GM12892 (cell line): ENCODE results near the gene BRPF1. TPM values are rescaled to one million over a fixed set of nuclear protein-coding genes. Genes with fewer than 3 reads are reported as not detected.

Experiments used
- DNase-seq: peaks from one replicate; pipeline ENCODE4 v3.0.0; 2011; ENCODE audit not compliant: insufficient read length
- FAIRE-seq: peaks from 2 replicates; lab custom pipeline; 2011; peaks lifted over from hg19 to GRCh38; lab: Jason Lieb, UNC
- POLR2A ChIP-seq: IDR thresholded peaks from 2 replicates; pipeline ENCODE4 v1.6.1; 2011; ENCODE audit warnings: low read depth, low read length, control low read depth
- POLR2AphosphoS5 ChIP-seq: IDR thresholded peaks from 2 replicates; pipeline ENCODE4 v1.6.1; 2011; ENCODE audit warnings: low read depth, low read length, control low read depth
- TAF1 ChIP-seq: IDR thresholded peaks from 2 replicates; pipeline ENCODE4 v1.6.1; 2011; ENCODE audit warnings: low read depth, mild to moderate bottlenecking, control low read depth, low read length, borderline replicate concordance
- polyA plus RNA-seq: library from polyadenylated mRNA; unstranded; fragments of >200 nt; gene quantifications from one replicate; pipeline ENCODE4 v1.2.1, GENCODE V29; 2012; ENCODE audit warnings: missing spikeins, inconsistent platforms; ENCODE audit not compliant: missing spikeins

BRPF1 gene
- polyA plus RNA-seq = 6.1 TPM

- peak; percentile 79 for FAIRE-seq
- DNase-seq = peak; percentile 99
- TF ChIP-seq POLR2A (peak; percentile 85; the same call in 1 of the 2 replicates), TAF1 (no peak), POLR2AphosphoS5 (peak; percentile 64)
Observed at GRCh38 chr3:9731206-9732079, at the start of gene BRPF1. TSS of gene BRPF1 (plus strand) at chr3:9731735. CDS start at chr3:9734141, 2,406 bp downstream.

GRCh38 chr3:9682096-9682495 is 49.4 kb upstream of the BRPF1 start:
- DNase-seq = no peak
- FAIRE-seq = no peak
- TF ChIP-seq POLR2A (no peak), TAF1 (no peak), POLR2AphosphoS5 (no peak)

GRCh38 chr3:9683426-9683825 is 48.1 kb upstream of the BRPF1 start:
- FAIRE-seq (no peak), DNase-seq (no peak)
- TF ChIP-seq POLR2AphosphoS5 = no peak
- TF ChIP-seq POLR2A = no peak
- TF ChIP-seq TAF1 = no peak

- FAIRE-seq = no peak
- DNase-seq = no peak
Observed at GRCh38 chr3:9685216-9686049, 46.1 kb upstream of the BRPF1 start.

GRCh38 chr3:9686050-9686550 is 45.4 kb upstream of the BRPF1 start:
- DNase-seq = no peak
- no peak for FAIRE-seq
- no peak for TF ChIP-seq POLR2AphosphoS5
- TF ChIP-seq TAF1 = no peak
- no peak for TF ChIP-seq POLR2A

More at GRCh38 chr3:9685216-9686049, 46.1 kb upstream of the BRPF1 start:
- TF ChIP-seq POLR2AphosphoS5 (no peak), TAF1 (no peak), POLR2A (no peak)

- no peak for DNase-seq
- TF ChIP-seq POLR2AphosphoS5 = no peak
- TF ChIP-seq TAF1 = no peak
- no peak for TF ChIP-seq POLR2A
- FAIRE-seq = no peak
Observed at GRCh38 chr3:9686703-9687102, 44.8 kb upstream of the BRPF1 start.

- no peak for TF ChIP-seq POLR2AphosphoS5
- TF ChIP-seq TAF1 = no peak
- TF ChIP-seq POLR2A = no peak
- FAIRE-seq (no peak), DNase-seq (no peak)
Observed at GRCh38 chr3:9687514-9687913, 44.0 kb upstream of the BRPF1 start.

GRCh38 chr3:9688961-9689360 is 42.6 kb upstream of the BRPF1 start:
- no peak for DNase-seq
- FAIRE-seq = no peak
- TF ChIP-seq POLR2AphosphoS5 (no peak), TAF1 (no peak), POLR2A (no peak)

GRCh38 chr3:9689757-9690156 is 41.8 kb upstream of the BRPF1 start:
- FAIRE-seq (no peak), DNase-seq (no peak)
- TF ChIP-seq TAF1 = no peak
- TF ChIP-seq POLR2AphosphoS5 = no peak
- TF ChIP-seq POLR2A = 0 out of 2 replicates have a peak, but pooled peaks have one; percentile 11

GRCh38 chr3:9690451-9691450 is 40.8 kb upstream of the BRPF1 start:
- TF ChIP-seq POLR2AphosphoS5 = peak; percentile 60; the same call in 1 of the 2 replicates
- TF ChIP-seq TAF1 = no peak
- TF ChIP-seq POLR2A = 0 out of 2 replicates have a peak, but pooled peaks have one; percentile 5
- DNase-seq = peak; percentile 50
- FAIRE-seq = peak; percentile 46

- DNase-seq = no peak
- TF ChIP-seq POLR2A (no peak), TAF1 (no peak), POLR2AphosphoS5 (no peak)
- no peak for FAIRE-seq
Observed at GRCh38 chr3:9691636-9692035, 39.9 kb upstream of the BRPF1 start.
